Left kidney (tissue), 2 donors: ENCODE results near the gene TNS3. TPM values are rescaled to one million over a fixed set of nuclear protein-coding genes. Genes with fewer than 3 reads are reported as not detected.

ENCODE experiments used
- DNase-seq: peaks from one replicate; pipeline ENCODE4 v3.0.0-alpha.2; 2013
- polyA plus RNA-seq: library from polyadenylated mRNA; unstranded; fragments of 120-200 nt; gene quantifications from one replicate; pipeline ENCODE4 v1.2.1, GENCODE V29; 2013; ENCODE audit not compliant: insufficient read length

TNS3 gene
- polyA plus RNA-seq, 1 donor: 87.4 TPM

DNA sequence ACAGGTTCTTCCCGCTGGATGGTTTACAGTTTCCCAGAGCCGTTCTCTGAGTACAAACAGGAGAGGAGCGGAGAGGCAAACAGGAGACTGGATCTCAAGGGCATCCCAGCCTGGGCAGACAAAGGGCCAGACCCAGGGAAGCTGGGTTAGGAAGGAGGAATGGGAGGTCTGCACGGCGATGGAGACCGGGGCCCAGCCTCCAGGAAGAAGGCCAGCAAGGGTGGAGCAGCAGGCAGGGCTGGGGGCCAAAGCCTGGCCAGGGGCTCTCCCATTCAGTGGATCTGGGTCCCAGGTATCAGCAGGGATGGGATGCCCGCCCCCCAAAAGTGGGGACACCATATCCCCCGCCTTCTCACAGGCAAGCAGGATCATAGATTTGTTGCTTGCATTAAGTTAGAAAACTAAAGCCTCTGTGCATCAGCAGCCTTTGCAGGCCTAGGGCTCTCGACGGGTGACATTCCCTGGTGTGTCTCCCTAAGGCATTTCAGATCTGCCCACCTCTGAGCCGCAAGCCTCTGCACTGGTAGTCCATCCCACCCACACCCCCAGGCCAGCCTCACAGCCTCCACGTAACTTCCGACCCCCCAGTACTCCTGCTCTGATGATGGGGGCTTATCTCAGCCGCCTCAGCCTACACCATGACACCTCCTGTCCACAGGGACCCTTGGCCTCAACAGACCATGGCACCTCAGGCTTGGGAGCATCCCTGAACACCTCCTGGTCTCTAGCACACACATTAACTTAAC is 59.9 kb downstream of the TNS3 start:
- no peak for DNase-seq

DNA sequence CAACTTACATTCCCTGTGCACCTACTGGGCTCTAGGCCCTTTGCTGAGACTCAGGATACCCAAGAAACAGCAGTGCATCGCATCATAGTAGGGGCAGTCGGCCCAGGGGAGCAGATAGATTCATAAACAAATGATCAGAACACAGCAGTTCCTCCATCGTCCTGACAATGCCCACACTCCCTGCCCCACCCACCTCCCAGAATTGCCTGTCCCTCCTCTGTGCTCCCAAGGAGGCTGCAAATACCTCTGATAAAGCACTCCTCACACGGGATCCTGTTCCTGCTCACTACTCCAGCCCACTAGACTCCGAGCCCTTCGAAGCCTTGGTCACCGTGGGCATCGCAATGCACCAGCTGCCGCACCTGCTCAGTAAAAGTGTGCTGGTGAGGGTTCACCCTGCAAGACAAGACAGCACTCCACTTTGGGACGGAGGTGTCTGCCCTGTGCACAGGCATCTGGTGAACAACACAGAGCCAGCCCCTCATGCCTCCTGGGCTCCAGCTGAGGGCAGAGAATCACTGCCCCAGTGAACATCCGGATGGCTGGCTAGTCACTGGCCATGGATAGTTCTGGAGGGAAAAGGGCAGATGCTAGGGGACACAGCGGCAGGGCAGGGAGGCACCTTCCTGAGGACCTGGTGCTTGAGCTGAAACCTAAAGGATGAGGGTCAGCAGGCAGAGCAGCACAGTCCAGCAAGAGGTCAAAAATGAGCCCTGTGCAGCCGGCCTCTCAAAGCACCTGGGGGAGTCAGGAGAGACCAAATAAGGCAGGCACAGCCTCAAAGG is 60.7 kb downstream of the TNS3 start:
- DNase-seq: no peak

DNA sequence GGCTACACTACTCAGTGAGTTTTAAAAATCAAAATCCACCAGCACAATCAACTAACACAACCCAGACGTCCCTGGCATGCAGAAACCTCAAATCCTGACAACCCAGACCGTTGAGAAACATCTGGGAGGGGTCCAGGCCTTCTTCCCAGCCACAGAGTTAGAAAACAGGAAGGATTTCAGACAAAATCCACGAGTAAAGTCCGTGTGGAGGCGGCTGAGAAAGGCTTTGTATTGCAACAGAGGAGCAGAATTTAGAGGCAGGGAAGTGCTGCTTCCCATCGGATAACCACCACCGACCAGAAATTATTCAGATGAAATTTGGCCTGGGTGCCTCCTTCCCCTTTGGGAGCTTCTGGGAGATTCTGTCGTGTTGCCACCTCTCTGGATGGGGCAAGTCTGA is 61.5 kb downstream of the TNS3 start:
- DNase-seq: no peak

DNA sequence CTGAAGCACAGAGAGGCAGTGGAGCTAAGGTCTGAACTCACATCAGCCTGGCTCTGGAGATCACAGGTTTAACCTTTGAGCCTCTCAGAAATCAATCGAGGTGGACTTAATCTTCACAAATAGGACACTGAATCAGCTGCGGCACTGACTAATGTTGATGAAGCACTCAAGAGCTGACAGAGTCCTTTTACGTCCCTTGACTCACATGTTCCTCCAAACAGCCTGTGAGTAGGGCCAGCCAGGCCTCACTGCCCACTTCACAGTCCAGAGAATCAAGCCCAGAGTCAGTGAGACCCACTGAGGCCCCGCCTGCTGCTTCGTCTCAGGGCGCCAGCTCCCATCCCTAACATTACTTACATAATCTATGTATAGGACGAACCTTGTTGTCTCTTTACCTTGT is 63.1 kb downstream of the TNS3 start:
- DNase-seq: no peak

DNA sequence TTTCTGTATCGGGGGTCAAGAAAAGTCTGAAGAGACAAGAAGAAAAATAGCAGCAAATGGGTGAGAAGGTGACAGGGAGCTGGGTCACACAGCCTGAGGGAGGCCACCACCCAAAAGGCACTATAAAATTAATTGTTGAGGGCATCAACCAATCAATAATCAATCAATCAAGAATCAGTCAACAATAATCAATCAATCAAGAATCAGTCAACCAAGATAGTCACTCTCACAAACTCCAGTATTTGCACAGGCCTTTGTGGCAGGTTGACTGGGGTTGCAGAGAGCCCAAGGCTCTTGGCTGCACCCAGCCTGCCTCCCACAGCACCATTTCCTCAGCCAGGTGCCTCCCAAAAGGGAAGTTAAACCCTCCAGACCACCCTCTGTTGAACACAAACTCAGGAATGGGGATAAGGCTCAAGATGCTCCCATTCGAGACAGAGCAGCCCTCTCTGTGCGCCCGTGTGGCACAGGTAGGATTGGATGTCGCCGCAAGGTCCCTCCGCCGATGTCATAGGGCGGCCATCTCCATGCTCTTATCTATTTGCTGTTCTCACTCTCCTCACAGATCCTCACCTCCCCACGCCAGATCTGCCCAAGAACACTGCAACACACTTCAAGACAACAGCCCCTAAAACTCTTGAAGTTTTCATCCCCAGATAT is 64.0 kb downstream of the TNS3 start:
- no peak for DNase-seq

DNA sequence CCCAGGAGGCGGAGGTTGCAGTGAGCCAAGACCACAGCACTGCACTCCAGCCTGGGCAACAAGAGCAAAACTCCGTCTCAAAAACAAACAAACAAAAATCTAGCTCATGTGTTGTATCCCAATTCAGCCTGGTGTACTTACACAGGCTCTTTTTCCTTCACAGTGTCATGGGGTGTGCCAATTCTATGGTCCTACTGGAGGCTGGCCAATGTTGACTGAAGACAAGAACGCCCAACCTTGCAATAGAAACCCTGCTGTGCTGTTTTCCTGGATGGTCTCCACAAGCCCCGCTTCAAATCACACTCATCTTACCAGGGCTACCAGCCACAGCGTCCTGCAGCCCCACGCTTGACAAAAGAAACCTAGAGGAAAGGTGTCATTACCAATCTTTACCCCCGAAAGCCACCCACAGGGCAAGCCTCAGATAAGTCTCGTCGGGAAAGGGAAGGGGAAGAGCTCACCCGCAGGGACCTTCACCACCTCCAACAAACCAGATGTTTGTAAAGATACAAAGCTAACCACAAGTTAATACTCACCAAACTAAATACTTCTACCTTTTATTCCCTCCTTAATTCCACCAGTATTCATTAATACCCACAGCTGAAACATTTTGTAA is 64.8 kb downstream of the TNS3 start:
- no peak for DNase-seq

DNA sequence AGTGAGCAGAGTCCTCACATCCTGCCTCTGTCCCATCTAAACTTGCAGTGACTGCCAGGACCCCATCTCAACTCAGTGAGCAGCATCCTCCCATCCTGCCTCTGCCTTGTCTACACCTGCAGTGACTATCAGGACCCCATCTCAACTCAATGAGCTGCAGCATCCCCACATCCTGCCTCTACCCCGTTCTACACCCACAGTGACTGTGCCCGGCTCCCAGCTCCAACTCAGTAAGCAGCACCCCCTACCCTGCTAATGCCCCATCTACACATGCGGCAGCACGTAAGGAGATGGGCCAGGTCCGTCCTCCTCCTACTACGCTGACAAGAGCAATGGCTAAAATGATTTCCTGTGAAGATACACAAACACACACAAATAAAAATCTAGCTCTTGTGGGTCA is 65.5 kb downstream of the TNS3 start:
- DNase-seq: no peak

DNA sequence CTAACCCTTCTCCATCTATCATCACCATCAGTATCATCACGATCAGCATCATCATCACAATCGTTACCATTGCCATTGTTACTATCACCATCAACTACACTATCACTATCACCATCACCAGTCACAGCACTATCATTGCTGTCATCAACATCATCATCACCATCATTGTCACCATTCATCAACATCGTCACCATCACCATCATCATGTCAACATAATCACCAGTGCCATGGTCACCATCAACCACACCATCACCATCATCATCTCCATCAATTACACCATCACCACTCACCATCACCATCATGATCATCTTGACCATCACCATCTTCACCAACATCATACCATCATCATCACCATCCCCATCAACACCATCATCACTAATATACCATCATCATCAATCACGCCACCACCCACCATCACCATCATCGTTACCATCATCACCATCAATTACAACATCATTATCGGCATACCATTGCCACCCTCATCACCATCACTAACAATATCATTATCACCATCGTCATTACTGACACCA is 66.5 kb downstream of the TNS3 start:
- no peak for DNase-seq

DNA sequence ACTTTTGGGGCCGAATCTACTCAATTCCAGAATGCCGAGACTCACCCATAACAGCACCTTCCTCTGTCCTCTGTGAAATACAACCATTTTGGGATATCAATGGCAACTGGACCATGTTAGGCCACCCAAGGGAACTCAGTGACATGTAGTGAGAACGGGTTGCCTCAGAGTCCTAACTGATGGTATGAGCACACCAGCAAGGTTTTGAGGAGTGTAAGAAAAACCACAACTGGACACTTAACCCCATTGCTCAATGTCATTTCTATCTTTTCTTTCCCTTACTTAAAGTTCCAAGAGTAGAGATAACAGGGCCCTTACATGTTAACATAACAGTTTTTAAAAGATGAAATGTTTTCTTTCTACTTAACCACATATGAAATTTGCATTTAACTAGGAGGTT is 67.1 kb downstream of the TNS3 start:
- no peak for DNase-seq

DNA sequence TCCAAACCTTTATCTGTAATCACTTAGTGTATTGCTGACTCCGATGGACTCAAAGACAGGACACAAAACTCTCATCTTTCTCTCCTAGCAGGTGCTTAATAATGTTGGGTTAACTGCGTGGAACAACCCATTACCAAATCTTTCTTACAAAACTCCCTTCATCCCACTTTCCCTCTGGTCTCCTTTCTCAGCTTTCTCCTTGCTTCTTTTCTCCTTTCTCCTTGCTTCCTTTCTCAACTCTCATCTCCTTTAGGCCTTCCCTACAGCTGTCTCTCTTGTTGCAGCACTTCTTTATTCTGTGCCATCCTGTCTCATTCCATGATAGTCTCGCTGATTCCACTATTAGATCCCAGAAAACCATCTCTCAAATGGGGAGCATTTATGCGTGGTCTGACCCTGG is 67.5 kb downstream of the TNS3 start:
- no peak for DNase-seq

DNA sequence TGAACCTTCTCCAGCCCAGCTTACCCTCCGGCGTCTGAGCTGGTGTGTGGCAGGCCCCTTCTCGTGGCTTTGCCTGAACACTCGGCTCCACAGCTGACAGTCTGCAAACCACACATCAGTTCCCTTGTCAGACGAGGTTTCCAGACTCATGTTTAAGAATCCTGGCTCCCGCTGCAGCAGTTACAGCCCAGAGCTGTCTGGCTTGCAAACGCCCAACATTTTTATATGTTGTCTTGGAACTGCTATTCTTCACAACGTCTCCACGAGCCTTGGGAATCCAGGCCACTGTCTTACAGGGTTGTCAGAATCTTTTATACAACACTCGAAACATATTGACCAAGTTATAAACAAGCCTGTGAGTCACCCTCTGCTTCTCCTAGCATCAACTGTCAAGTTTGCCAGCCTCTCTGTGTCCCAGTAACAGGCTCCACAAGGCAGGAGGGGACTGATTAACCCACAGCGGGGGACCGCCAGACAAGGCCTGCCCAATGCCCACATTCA is 68.1 kb downstream of the TNS3 start:
- DNase-seq: no peak

DNA sequence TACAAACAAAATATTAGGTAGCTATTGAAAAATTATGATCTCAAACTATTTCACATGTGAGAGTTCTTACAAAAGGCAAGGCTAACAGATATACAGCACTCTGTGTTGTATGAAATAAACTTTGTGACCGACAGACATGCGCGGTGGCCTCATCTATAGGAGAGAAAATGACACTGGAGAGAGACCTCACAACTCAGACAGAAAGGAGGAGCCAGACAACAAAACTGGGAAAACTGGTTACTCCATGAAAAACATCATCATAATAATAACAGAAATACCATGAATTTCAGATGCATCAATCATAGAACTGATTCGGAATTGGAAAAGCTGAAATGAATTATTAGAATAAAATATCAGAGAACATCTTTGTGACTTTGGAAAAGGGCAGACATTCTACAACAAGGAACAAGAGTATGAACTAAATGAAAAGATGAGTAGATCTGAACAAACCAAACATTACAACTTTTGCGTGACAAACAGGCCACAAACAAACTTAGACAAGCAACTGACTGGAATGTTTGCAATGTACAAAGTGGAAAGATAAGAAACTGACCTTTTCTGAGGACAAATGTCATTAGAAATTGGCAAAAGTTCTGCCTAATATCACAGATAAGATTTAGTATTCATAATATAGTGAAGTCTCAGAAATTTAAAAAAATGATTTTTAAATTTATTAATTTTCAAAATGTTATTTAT is 69.3 kb downstream of the TNS3 start:
- no peak for DNase-seq

DNA sequence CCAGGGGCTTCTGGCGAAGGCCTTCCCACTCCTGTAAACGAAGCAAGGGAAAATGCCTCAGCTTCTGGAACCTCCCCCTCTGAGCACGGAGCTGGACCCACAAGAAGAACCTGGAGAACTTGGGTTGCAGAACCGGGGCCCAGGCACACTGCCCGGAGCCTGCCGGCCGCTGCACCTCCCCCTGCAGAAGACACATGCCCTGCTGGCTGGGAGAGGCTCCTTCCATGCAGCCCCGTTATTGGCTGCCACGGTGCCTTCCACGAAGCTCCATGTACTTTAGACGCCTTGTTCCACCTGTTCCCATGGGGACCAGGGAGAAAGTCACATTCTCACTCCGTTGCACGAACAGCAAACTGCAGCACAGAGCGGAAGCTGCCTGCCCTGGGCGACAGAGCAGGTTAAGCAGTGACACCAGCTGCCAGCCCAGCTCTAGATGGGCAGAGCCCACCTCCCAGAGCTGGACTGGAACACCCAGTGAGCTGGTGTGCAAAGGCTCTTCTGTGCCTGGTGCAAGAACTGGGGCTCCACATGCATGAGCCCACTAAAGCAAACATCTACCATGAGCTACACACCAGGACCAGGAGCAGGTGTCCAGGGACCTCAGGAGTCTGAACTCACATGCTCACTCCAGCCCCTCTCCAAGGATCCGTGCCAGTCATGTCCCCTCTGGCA is 70.1 kb downstream of the TNS3 start:
- DNase-seq: no peak

DNA sequence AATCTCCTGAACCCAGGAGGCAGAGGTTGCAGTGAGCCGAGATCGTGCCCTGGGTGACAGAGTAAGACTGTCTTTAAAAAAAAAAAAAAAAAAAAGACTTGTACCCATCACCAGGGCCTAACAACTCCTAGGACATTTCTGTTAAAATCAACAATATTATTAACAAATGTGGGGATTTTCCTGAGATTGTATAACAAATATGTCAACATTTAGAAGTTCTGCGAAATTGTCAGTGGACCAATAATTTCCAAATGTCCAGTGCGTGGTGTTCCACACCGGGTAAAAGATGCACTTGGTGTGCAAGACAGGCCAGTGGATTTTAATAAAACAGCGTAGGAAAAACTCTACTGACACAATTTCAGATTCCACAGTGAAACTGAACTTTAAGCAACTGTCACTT is 71.1 kb downstream of the TNS3 start:
- DNase-seq: no peak

DNA sequence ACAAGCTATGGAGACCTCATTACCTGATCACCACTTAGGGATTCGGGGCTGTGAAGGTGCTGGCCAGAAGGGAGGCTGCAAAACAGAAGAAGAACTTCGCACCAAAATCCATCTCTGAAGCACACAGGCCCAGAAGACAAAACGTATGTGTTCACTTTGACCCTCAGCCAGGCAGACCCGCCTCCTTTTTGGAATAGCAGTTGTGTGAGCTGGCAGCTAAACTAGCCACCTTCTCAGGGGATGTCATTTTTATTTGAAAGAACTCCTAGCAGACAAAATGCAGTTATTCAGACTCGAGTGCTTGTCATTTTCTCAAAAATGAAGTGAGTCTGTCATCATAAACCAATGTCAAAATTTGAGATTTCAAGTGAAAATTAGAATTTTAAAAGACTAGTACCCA is 71.7 kb downstream of the TNS3 start:
- no peak for DNase-seq

DNA sequence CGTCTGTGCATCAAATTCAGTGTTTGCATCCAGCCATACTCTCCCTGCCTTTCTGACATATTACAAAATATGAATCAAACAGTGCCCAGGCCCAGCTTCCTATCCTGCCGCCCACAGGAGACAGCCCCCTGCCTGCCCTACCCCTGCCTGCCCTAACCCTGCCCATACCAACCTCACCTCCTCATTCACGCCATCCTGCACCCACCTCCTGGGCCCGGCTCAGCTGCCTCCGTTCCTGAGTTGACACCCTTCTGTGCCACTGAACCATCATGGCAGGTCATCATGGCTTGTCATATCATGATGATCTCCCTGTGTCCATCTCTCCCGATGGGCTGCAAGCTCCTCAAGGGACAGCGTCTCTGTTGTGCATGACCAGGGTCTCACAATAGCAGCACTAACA is 72.3 kb downstream of the TNS3 start:
- no peak for DNase-seq

DNA sequence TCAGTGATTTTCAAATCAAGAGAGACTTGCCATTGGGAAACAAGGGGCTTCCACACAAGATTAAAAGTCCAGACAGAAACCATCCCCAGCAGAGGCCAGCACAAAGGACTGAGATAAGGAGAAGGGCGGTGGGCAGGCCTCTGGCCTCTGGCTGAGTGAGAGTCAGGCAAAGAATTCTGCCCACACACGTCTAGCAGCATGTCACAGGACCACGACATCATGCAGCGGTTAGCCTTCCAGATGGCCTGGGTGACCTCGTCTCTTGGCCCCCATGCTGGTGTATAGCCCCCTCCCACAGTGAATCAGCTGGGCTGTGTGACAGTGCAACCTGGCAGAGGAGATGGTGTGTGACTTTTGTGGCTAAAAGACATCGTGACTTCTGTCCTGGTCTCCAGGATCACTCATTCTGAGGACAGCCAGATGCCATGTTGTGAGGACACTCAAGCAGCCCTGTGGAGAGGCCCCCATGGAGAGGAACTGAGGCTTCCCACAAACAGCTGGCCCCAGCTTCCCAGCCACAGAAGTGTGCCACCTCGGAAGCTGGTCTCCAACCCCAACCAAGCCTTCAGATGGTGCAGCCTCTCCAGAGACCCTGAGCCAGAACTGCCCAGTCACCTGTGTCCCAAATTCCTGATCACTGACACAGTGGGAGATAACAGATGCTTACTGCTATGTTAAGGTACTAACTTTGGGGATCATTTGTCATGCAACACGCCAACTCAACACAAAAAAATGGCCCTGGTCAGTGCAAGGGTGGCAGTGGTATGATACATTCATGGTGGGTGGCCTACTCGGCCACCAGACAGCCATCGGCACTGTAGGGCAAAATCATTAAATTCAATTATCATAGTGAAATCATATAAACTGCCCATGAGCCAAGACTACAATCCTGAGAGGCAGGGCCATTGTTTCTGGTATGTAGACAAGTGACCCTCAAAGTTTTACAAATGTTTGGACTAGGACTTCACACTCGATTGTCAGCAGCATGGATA is 73.2 kb downstream of the TNS3 start:
- DNase-seq: no peak

DNA sequence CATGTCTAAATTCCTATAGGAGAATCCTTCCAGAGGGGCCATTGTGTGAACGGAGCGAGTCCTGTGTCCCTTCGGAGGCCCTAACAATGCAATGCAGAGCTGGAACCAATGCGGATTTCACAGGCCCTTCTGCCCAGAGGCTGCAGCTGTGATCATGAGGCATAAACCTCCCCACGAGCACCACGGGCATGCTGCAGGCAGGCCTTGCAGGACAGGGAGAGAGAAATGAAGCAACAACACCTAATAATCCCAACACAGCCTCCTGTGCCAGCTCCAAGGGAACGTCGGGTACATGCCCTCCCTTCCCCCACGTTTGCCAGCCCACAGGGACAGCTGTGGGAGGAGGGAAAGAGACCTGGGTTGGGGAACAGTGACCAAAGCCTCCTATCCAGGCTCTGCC is 74.4 kb downstream of the TNS3 start:
- DNase-seq: no peak

DNA sequence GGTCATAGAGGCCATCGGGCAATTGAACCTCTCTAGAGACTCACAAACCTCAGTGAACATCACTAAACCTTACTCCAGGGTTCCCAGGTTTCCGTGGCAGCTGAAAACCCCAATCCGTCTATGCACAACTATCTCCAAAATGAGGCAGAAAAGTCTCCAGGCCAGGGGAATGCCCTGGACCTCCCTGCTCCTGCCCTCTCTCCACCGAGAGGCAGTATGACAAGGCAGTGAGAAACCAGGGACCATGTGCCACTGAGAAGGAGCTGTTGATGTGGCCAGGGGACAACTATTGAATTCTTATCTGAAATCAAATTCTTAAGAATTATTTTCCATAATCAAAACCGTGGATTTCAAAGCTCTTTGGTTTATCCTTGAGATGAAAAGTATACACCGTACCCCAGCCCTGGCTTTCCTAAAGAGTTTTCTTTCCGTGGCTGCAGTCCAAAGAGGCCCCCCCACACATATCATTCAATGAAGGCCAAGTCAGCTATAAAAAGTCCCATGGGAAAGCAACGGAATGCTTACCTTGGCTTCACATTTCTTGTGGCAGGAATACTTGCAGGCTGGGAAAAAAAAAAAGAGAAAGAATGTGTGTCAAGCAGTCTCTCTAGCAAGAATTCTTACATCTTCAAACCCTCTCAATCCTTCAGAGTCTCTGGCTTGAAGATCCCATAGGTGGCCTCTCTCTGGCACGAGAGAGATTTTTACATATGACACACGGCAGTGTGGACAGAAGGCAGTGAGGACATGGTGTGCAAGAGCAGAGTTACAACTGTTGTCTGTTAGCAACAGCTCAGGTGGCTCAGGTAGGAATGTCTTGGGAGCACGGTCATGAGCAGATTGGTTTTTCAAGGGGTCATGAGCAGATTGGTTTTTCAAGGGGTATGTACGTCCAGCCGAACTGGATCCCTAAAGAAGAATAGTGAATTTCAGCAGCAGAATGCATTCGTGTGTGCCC is 75.2 kb downstream of the TNS3 start:
- DNase-seq: no peak
